ENCODE results near the gene HSD17B1.

GRCh38 chr17:42553866-42554249 is 1.1 kb downstream of the HSD17B1 start:
- peak in 1 of 6 experiments; percentile 9 for TF ChIP-seq CTCF (IDR thresholded peaks at IDR 0.05)
- peak in 1 of 4 donors; percentile 13 for TF ChIP-seq POLR2A (IDR thresholded peaks at IDR 0.05)
